ENCODE data around the gene DCAF6.
A peak's percentile ranks its signal among the peaks of the same experiment; 100 is the strongest.

The DCAF6 gene

GRCh38 chr1:167899253-167899681 lies 37.2 kb upstream of the DCAF6 start:
- TF ChIP-seq SIN3A (IDR thresholded peaks at IDR 0.05; ENCODE audit: borderline replicate concordance, insufficient read depth, low read length) (no peak), POLR2AphosphoS5 (IDR thresholded peaks at IDR 0.05; ENCODE audit: low read depth, low read length) (no peak), TAF1 (IDR thresholded peaks at IDR 0.05; ENCODE audit: borderline replicate concordance, insufficient read depth, low read length) (no peak), REST (IDR thresholded peaks at IDR 0.05; ENCODE audit: insufficient read depth in 1 of 2, low read depth in 2 of 2, low read length in 2 of 2) (no peak), FOXP2 (optimal IDR thresholded peaks at IDR 0.05; ENCODE audit: borderline replicate concordance, extremely low read depth, extremely low read length, insufficient read depth) (no peak)

DNA sequence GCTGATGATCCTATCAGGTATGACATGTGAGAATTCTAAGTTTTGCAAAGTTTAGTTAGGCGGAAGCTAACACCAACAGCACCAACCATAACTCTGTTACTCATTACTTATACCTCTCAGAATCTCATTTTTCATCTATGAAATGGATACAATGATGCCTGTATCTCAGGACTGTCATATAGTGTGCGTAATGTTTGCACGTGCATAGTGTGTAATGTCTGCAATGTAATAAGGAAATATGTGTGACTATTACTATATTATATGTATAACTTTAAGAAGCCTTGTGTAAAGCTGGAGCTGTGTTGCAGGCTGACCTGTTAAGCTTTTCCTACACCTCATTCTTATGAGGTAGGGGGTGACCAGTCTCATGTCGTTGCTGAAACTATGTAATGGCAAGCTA lies 35.6 kb upstream of the DCAF6 start:
- TF ChIP-seq SIN3A (IDR thresholded peaks at IDR 0.05; ENCODE audit: borderline replicate concordance, insufficient read depth, low read length): no peak
- TF ChIP-seq FOXP2 (optimal IDR thresholded peaks at IDR 0.05; ENCODE audit: borderline replicate concordance, extremely low read depth, extremely low read length, insufficient read depth): no peak
- no peak for TF ChIP-seq REST (IDR thresholded peaks at IDR 0.05; ENCODE audit: insufficient read depth in 1 of 2, low read depth in 2 of 2, low read length in 2 of 2)
- no peak for TF ChIP-seq POLR2AphosphoS5 (IDR thresholded peaks at IDR 0.05; ENCODE audit: low read depth, low read length)
- no peak for TF ChIP-seq TAF1 (IDR thresholded peaks at IDR 0.05; ENCODE audit: borderline replicate concordance, insufficient read depth, low read length)

DNA sequence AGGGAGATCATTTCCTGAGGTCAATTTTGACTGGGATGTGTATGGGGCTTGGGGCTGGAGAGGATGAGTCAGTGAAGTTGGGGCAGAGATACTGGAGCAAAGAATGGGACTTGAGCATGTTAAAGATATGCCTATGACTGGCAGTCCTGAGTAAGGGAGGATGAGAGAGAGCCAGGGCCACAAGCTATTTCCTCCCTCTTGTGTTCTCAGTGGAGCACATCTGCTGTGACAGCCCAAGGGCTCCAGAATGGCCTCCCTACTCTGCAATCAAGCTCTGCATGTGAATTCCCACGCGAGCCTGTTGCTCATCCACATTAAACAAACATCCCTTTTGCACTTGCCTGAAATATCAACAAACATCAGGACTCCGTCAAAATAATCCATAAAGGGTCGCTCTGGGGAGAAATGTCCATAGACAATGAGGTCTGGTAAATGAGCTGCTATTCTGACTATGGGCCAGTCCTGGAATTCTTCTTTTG lies 31.8 kb upstream of the DCAF6 start:
- TF ChIP-seq FOXP2 (optimal IDR thresholded peaks at IDR 0.05; ENCODE audit: borderline replicate concordance, extremely low read depth, extremely low read length, insufficient read depth): peak; percentile 20
- no peak for TF ChIP-seq REST (IDR thresholded peaks at IDR 0.05; ENCODE audit: insufficient read depth in 1 of 2, low read depth in 2 of 2, low read length in 2 of 2)

DNA sequence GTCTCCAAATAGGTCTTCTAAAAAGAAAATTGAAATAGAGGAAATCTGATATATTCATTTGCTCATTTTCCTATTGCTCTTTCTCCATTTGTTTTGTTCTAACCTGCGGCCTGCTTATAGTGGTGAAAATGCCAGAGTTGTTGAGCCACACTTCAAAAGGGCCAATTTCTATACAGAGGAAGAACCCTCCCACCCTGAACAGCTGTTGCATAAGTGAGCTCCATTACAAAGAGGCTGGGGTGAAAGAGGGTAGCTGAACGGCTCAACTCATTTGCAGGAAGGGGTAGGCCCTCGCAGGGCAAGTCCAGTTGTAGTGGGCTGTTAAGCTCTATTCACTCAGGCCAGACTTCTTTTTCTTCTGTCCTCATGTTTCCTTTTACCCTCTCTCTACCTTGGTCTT lies 31.3 kb upstream of the DCAF6 start:
- no peak for TF ChIP-seq POLR2AphosphoS5 (IDR thresholded peaks at IDR 0.05; ENCODE audit: low read depth, low read length)

- no peak for TF ChIP-seq REST (IDR thresholded peaks at IDR 0.05; ENCODE audit: insufficient read depth in 1 of 2, low read depth in 2 of 2, low read length in 2 of 2)
Measured at GRCh38 chr1:167905671-167906070, 30.8 kb upstream of the DCAF6 start.

DNA sequence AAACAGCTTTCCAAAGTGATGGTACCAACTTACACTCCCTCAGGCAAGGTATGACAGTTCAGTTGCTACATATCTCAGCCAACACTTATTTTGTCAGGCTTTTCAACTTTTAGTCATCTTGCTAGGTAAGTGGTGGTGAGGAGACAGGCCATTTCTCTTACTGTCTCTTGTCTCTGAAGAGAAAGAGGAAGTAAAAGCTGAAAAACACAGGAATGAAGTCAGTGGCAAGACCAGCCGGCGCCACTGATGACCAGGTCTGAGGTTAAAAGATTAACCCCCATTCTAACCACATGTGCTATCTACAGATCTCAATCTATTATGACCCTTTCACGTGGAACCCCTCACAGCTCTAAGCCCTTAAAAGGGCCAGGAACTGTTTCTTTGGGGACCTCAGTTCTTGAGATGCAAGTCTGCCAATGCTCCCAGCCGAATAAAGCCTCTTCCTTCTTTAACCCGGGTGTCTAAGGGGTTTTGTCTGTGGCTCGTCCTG lies 26.7 kb upstream of the DCAF6 start:
- TF ChIP-seq REST (IDR thresholded peaks at IDR 0.05; ENCODE audit: insufficient read depth in 1 of 2, low read depth in 2 of 2, low read length in 2 of 2): no peak
- no peak for TF ChIP-seq SIN3A (IDR thresholded peaks at IDR 0.05; ENCODE audit: borderline replicate concordance, insufficient read depth, low read length)
- no peak for TF ChIP-seq TAF1 (IDR thresholded peaks at IDR 0.05; ENCODE audit: borderline replicate concordance, insufficient read depth, low read length)

Data from PFSK-1 (cell line).